SK-N-SH (cell line): ENCODE data around the gene UMODL1. TPM values are rescaled to one million over a fixed set of nuclear protein-coding genes. Genes with fewer than 3 reads are reported as not detected.

Experiments
- CTCF ChIA-PET: fragments of 300-600, 350-600 bp; formaldehyde crosslinking; extraction: SDS; loops from one replicate; lab custom pipeline; 2021; lab: Yijun Ruan, JAX
- POLR2A ChIA-PET: fragments of 350-600 bp; sonication (Branson Sonifier 250); formaldehyde crosslinking; extraction: SDS; loops from one replicate; lab custom pipeline; 2020; ENCODE audit warnings: antibody characterized with exemption, inconsistent platforms; lab: Yijun Ruan, JAX
- DNase-seq: peaks from one replicate; pipeline ENCODE4 v3.0.0; 2012
- H2AFZ ChIP-seq: fragments of 200-600 bp; sonication (generic); 2 replicates; pipeline ENCODE4 v1.8.1; 2016; ENCODE audit warnings: antibody characterized with exemption, mild to moderate bottlenecking, low read depth
- H3F3A ChIP-seq: fragments of 200-600 bp; sonication (generic); replicated peaks from 2 replicates; pipeline ENCODE3; 2016; ENCODE audit warnings: antibody characterized with exemption, mild to moderate bottlenecking; ENCODE audit not compliant: insufficient read depth
- H3K27ac ChIP-seq, 2 experiments: fragments of 200-500 bp in 1 of 2; fragments of 200-600 bp in 1 of 2; sonication (Bioruptor generic) in 1 of 2; sonication (generic), shearing (Covaris generic) in 1 of 2; 2 replicates each; pipeline versions ENCODE4 v1.5.1 to v1.6.1; 2014 to 2016; ENCODE audit warnings: low read depth in 2 of 2, inconsistent platforms in 1 of 2, low read length in 1 of 2, mild to moderate bottlenecking in 1 of 2, mixed read lengths in 1 of 2
- H3K27me3 ChIP-seq: fragments of 200-600 bp; sonication (generic), shearing (Covaris generic); 2 replicates; pipeline ENCODE4 v1.6.1; 2016; ENCODE audit warnings: mixed run types; ENCODE audit not compliant: insufficient read depth
- H3K36me3 ChIP-seq, 2 experiments: fragments of 200-500 bp in 1 of 2; fragments of 200-600 bp in 1 of 2; sonication (Bioruptor generic) in 1 of 2; sonication (generic) in 1 of 2; replicated peaks in 1 of 2; 2 replicates each; pipeline versions ENCODE3 to v1.5.1; 2014 to 2016; ENCODE audit warnings: low read length in 1 of 2, mild to moderate bottlenecking in 1 of 2; ENCODE audit not compliant: insufficient read depth in 2 of 2, control insufficient read depth in 1 of 2
- H3K4me1 ChIP-seq, 2 experiments: fragments of 200-500 bp in 1 of 2; fragments of 200-600 bp in 1 of 2; sonication (Bioruptor generic) in 1 of 2; sonication (generic), shearing (Covaris generic) in 1 of 2; 2 replicates each; pipeline versions ENCODE4 v1.5.1 to v1.6.1; 2014 to 2016; ENCODE audit warnings: low read depth in 1 of 2, low read length in 1 of 2, mixed run types in 1 of 2; ENCODE audit not compliant: insufficient read depth in 2 of 2, control insufficient read depth in 1 of 2
- H3K4me2 ChIP-seq: fragments of 200-600 bp; sonication (generic), shearing (Covaris generic); 2 replicates; pipeline ENCODE4 v1.6.1; 2017; ENCODE audit warnings: mixed run types
- H3K4me3 ChIP-seq, 2 experiments: fragments of 200-500 bp in 1 of 2; fragments of 200-600 bp in 1 of 2; sonication (Bioruptor generic) in 1 of 2; sonication (generic), shearing (Covaris generic) in 1 of 2; 2 replicates each; pipeline versions ENCODE4 v1.5.1 to v1.8.1; 2014 to 2016; ENCODE audit warnings: low read depth in 2 of 2, inconsistent platforms in 1 of 2, low read length in 1 of 2, mild to moderate bottlenecking in 1 of 2, mixed read lengths in 1 of 2, moderate library complexity in 1 of 2
- H3K79me2 ChIP-seq: fragments of 200-600 bp; sonication (generic); 2 replicates; pipeline ENCODE4 v1.8.1; 2017; ENCODE audit warnings: mild to moderate bottlenecking; ENCODE audit not compliant: insufficient read depth
- H3K9ac ChIP-seq: fragments of 200-600 bp; sonication (generic); 2 replicates; pipeline ENCODE4 v1.6.1; 2017; ENCODE audit warnings: mixed run types
- H3K9me2 ChIP-seq: fragments of 200-600 bp; sonication (generic); 2 replicates; pipeline ENCODE4 v1.6.1; 2017; ENCODE audit warnings: mixed run types
- H3K9me3 ChIP-seq: fragments of 200-600 bp; sonication (generic); 2 replicates; pipeline ENCODE4 v1.6.1; 2017; ENCODE audit warnings: mixed run types, mild to moderate bottlenecking, moderate library complexity
- H4K20me1 ChIP-seq: fragments of 200-600 bp; sonication (generic); 2 replicates; pipeline ENCODE4 v1.6.1; 2017; ENCODE audit warnings: mild to moderate bottlenecking, mixed run types; ENCODE audit not compliant: insufficient read depth
- CHD2 ChIP-seq: fragments of 150-350 bp; IDR thresholded peaks from 2 replicates; pipeline ENCODE4 v1.6.1; 2018; ENCODE audit warnings: low read length; ENCODE audit not compliant: partially characterized antibody
- EZH2phosphoT487 ChIP-seq: fragments of 200-600 bp; sonication (generic); IDR thresholded peaks from 2 replicates; pipeline ENCODE4 v1.6.1; 2017; ENCODE audit warnings: low read depth, mixed run types, mild to moderate bottlenecking, antibody characterized with exemption, moderate library complexity, borderline replicate concordance
- FOXJ3 ChIP-seq: sonication (generic); formaldehyde crosslinking; IDR thresholded peaks from 2 replicates; pipeline ENCODE4 v1.5.1; 2020; ENCODE audit warnings: mild to moderate bottlenecking, missing genetic modification reagents
- FOXM1 ChIP-seq: IDR thresholded peaks from 2 replicates; pipeline ENCODE4 v1.4.0; 2012; ENCODE audit warnings: low read depth, mild to moderate bottlenecking
- GABPA ChIP-seq: IDR thresholded peaks from 2 replicates; pipeline ENCODE4 v1.4.0; 2012; ENCODE audit warnings: low read depth, mild to moderate bottlenecking
- MEF2A ChIP-seq: IDR thresholded peaks from 2 replicates; pipeline ENCODE4 v1.4.0; 2012; ENCODE audit warnings: low read depth, borderline replicate concordance
- NFIC ChIP-seq: IDR thresholded peaks from 2 replicates; pipeline ENCODE4 v1.4.0; 2012; ENCODE audit warnings: borderline replicate concordance
- NRF1 ChIP-seq: IDR thresholded peaks from 2 replicates; pipeline ENCODE4 v1.6.1; 2012; ENCODE audit warnings: low read depth, mild to moderate bottlenecking, low read length
- POLR2AphosphoS5 ChIP-seq: IDR thresholded peaks from 2 replicates; pipeline ENCODE4 v1.6.1; 2012; ENCODE audit warnings: low read depth, low read length
- SIN3A ChIP-seq: IDR thresholded peaks from 2 replicates; pipeline ENCODE4 v1.6.1; 2012; ENCODE audit warnings: low read depth, mild to moderate bottlenecking, low read length, moderate library complexity, borderline replicate concordance
- TCF12 ChIP-seq: IDR thresholded peaks from 2 replicates; pipeline ENCODE4 v1.4.0; 2012
- TEAD4 ChIP-seq: IDR thresholded peaks from 2 replicates; pipeline ENCODE4 v1.4.0; 2012; ENCODE audit warnings: mild to moderate bottlenecking, borderline replicate concordance; ENCODE audit not compliant: insufficient read depth
- WGBS: methylation state at CpG from one replicate; pipeline ENCODE4 v1.1.6; 2017; ENCODE audit warnings: low lambda C conversion rate; 5-methylcytosine and 5-hydroxymethylcytosine counted together
- polyA plus RNA-seq, 3 experiments: library from polyadenylated mRNA; depleted of rRNA; stranded (reverse); fragments of >200 nt; gene quantifications; 2 replicates each; pipeline ENCODE4 v1.2.3, GENCODE V29; 2012
- TF ChIP-seq, protein P1 (sequence below): IDR thresholded peaks from 2 replicates; pipeline ENCODE4; 2012
- TF ChIP-seq, protein P2 (sequence below): fragments of 200-600 bp; sonication (generic); IDR thresholded peaks from 2 replicates; pipeline ENCODE4 v1.6.1; 2017; ENCODE audit warnings: antibody characterized with exemption, mild to moderate bottlenecking, moderate library complexity
- TF ChIP-seq, protein P3 (sequence below): fragments of 150-350 bp; IDR thresholded peaks from 2 replicates; pipeline ENCODE4 v1.6.1; 2017; ENCODE audit warnings: antibody characterized with exemption, low read length, low read depth, borderline replicate concordance
- TF ChIP-seq, protein P4 (sequence below): IDR thresholded peaks from 2 replicates; pipeline ENCODE4 v1.4.0; 2012; ENCODE audit warnings: low read depth

Gene UMODL1
- polyA plus RNA-seq, 1 of the 3 experiments (the other 2 are of a cell fraction): not detected

DNA sequence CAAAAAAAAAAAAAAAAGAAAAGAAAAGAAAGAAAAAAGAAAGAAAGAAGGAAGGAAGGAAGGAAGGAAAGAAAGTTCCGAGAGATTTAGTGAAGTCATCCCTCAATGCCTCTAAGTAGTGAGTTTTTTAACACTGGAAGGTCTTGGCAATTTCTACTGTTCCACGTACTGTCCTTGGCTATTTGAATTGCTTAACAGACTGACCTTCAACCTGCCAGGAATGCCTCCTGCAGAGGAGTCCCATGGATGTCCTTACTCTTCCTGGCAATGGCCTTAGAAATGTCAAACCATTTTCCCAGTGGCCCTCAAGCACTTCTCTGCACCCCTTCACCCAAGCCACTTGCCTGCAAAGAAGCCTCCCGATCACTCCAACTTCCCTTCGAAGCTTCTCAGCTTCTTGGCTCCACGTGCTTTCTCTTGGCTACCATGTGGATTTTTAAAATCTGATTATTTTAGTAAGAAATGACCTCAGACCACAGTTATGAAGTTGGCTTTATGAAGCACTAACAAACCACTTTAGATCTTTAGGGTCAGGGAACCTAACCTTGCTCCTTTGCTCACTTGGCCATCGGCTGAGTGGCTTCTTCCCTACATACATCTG lies 104.1 kb downstream of the UMODL1 start:
- Histone ChIP-seq H3K79me2 (no peaks in the 10 kb centered on the region), H3K4me1 (no peaks in the 10 kb centered on the region), H3F3A (no peaks in the 10 kb centered on the region), H2AFZ (no peak overlapping the region), H3K36me3 (no peaks in the 10 kb centered on the region), H3K4me2 (no peak overlapping the region), H3K27ac (no peak overlapping the region), H4K20me1 (no peaks in the 10 kb centered on the region), H3K27me3 (no peaks in the 10 kb centered on the region), H3K9me2 (no peaks in the 10 kb centered on the region), H3K4me3 (no peak overlapping the region), H3K9ac (no peak overlapping the region)
- WGBS: 60% methylated on average over 6 of the region's 6 CpGs
- CTCF ChIA-PET: no interaction called here
- no peak for DNase-seq
- POLR2A ChIA-PET: interaction anchor here (0.6 kb wide), 1 partner anchor 20 kb away, joined by 3 read pairs; no protein-coding TSS in a partner anchor
- TF ChIP-seq, protein P1, sequence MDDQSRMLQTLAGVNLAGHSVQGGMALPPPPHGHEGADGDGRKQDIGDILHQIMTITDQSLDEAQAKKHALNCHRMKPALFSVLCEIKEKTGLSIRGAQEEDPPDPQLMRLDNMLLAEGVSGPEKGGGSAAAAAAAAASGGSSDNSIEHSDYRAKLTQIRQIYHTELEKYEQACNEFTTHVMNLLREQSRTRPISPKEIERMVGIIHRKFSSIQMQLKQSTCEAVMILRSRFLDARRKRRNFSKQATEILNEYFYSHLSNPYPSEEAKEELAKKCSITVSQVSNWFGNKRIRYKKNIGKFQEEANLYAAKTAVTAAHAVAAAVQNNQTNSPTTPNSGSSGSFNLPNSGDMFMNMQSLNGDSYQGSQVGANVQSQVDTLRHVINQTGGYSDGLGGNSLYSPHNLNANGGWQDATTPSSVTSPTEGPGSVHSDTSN: no peak
- TF ChIP-seq EZH2phosphoT487 (no peak), MEF2A (no peak), TCF12 (no peak), FOXM1 (no peak), CHD2 (no peak), FOXJ3 (no peak), POLR2AphosphoS5 (no peak), SIN3A (no peak), TEAD4 (no peak), NRF1 (no peak), GABPA (no peak), NFIC (no peak)
- TF ChIP-seq, protein P2, sequence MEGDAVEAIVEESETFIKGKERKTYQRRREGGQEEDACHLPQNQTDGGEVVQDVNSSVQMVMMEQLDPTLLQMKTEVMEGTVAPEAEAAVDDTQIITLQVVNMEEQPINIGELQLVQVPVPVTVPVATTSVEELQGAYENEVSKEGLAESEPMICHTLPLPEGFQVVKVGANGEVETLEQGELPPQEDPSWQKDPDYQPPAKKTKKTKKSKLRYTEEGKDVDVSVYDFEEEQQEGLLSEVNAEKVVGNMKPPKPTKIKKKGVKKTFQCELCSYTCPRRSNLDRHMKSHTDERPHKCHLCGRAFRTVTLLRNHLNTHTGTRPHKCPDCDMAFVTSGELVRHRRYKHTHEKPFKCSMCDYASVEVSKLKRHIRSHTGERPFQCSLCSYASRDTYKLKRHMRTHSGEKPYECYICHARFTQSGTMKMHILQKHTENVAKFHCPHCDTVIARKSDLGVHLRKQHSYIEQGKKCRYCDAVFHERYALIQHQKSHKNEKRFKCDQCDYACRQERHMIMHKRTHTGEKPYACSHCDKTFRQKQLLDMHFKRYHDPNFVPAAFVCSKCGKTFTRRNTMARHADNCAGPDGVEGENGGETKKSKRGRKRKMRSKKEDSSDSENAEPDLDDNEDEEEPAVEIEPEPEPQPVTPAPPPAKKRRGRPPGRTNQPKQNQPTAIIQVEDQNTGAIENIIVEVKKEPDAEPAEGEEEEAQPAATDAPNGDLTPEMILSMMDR: no peak
- TF ChIP-seq, protein P3, sequence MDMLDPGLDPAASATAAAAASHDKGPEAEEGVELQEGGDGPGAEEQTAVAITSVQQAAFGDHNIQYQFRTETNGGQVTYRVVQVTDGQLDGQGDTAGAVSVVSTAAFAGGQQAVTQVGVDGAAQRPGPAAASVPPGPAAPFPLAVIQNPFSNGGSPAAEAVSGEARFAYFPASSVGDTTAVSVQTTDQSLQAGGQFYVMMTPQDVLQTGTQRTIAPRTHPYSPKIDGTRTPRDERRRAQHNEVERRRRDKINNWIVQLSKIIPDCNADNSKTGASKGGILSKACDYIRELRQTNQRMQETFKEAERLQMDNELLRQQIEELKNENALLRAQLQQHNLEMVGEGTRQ: no peak
- TF ChIP-seq, protein P4, sequence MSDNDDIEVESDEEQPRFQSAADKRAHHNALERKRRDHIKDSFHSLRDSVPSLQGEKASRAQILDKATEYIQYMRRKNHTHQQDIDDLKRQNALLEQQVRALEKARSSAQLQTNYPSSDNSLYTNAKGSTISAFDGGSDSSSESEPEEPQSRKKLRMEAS: no peak
- TF ChIP-seq, all 33 proteins: peak for 0
- no peaks in the 10 kb centered on the region for H3K9me3 ChIP-seq
